Lower leg skin (tissue), 4 donors: ENCODE results near the gene MYL3. TPM values are rescaled to one million over a fixed set of nuclear protein-coding genes. Genes with fewer than 3 reads are reported as not detected.
"Not testable (repeated sequence)": the region's sequence is repeated elsewhere in the genome, so short reads cannot be mapped to it uniquely, and the experiment has no call there.

Experiments used
- DNase-seq, 2 donors: peaks; one replicate each; pipeline ENCODE4 v3.0.0-alpha.2; 2019; ENCODE audit warnings: low spot score in 2 of 2
- H3K4me3 ChIP-seq: fragments of 200-600 bp; sonication (generic); 2 replicates; pipeline ENCODE4 v1.5.1; 2017; ENCODE audit warnings: mild to moderate bottlenecking, low read depth; ENCODE audit not compliant: poor library complexity, severe bottlenecking
- POLR2A ChIP-seq, 2 donors: fragments of 450-650 bp; IDR thresholded peaks; one replicate each; pipeline ENCODE4 v1.6.1; 2016 to 2017; ENCODE audit warnings: antibody characterized with exemption in 2 of 2, mild to moderate bottlenecking in 1 of 2, moderate library complexity in 1 of 2
- WGBS, 2 donors: methylation state at CpG; one replicate each; pipeline ENCODE4 v1.1.5; 2018; 5-methylcytosine and 5-hydroxymethylcytosine counted together
- intact Hi-C: fragments of 100-400 bp; cut with DNase I; formaldehyde crosslinking; loops from one replicate; pipeline ENCODE4 v1.15.0; 2023; ENCODE audit warnings: low total_unique reads
- total RNA-seq, 4 donors: library from RNA; depleted of rRNA; stranded (reverse); fragments of >200 nt; gene quantifications; one replicate each; pipeline ENCODE4 v1.1.0, GENCODE V29; 2016
- TF ChIP-seq, protein P1 (sequence below), 3 donors: fragments of 450-650 bp; IDR thresholded peaks; one replicate each; pipeline ENCODE4 v1.5.1; 2016; ENCODE audit warnings: antibody characterized with exemption in 3 of 3, mild to moderate bottlenecking in 3 of 3, moderate library complexity in 2 of 3

The MYL3 gene
- total RNA-seq, 4 donors from 2014 or later: 0.59 to 1.7 (median 1.3) TPM; not detected in 1

GRCh38 chr3:46824211-46824970, 38.9 kb downstream of the MYL3 start:
- intact Hi-C loops: no loop called here

GRCh38 chr3:46823314-46823713, 39.9 kb downstream of the MYL3 start:
- DNase-seq, intact Hi-C loops, H3K4me3 ChIP-seq: not testable (repeated sequence)

More at GRCh38 chr3:46824211-46824970, 38.9 kb downstream of the MYL3 start:
- H3K4me3 ChIP-seq: no peak overlapping the region
- TF ChIP-seq POLR2A (IDR thresholded peaks at IDR 0.05): no peak
- TF ChIP-seq, protein P1, sequence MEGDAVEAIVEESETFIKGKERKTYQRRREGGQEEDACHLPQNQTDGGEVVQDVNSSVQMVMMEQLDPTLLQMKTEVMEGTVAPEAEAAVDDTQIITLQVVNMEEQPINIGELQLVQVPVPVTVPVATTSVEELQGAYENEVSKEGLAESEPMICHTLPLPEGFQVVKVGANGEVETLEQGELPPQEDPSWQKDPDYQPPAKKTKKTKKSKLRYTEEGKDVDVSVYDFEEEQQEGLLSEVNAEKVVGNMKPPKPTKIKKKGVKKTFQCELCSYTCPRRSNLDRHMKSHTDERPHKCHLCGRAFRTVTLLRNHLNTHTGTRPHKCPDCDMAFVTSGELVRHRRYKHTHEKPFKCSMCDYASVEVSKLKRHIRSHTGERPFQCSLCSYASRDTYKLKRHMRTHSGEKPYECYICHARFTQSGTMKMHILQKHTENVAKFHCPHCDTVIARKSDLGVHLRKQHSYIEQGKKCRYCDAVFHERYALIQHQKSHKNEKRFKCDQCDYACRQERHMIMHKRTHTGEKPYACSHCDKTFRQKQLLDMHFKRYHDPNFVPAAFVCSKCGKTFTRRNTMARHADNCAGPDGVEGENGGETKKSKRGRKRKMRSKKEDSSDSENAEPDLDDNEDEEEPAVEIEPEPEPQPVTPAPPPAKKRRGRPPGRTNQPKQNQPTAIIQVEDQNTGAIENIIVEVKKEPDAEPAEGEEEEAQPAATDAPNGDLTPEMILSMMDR (IDR thresholded peaks at IDR 0.05): no peak
- 88 to 95% methylated on average over 2 of the region's 2 CpGs for WGBS, 2 donors
- DNase-seq: no peak

GRCh38 chr3:46821553-46821952, 41.7 kb downstream of the MYL3 start:
- TF ChIP-seq, protein P1 (IDR thresholded peaks at IDR 0.05): no peak
- no peak for TF ChIP-seq POLR2A (IDR thresholded peaks at IDR 0.05)
- DNase-seq: no peak
- no peak overlapping the region for H3K4me3 ChIP-seq
- intact Hi-C loops: no loop called here
- 85 to 86% methylated on average over 1 of the region's 1 CpG for WGBS, 2 donors

- H3K4me3 ChIP-seq: no peak overlapping the region
- TF ChIP-seq, protein P1 (IDR thresholded peaks at IDR 0.05): no peak
- TF ChIP-seq POLR2A (IDR thresholded peaks at IDR 0.05): no peak
- intact Hi-C loops: no loop called here
- DNase-seq: no peak
These were observed 42.4 kb downstream of the MYL3 start for GRCh38 chr3:46820852-46821251.

- TF ChIP-seq, protein P1 (IDR thresholded peaks at IDR 0.05): no peak
- no peak for TF ChIP-seq POLR2A (IDR thresholded peaks at IDR 0.05)
- peak; percentile 33 to 92 for DNase-seq
- H3K4me3 ChIP-seq: no peak overlapping the region
- intact Hi-C loops: no loop called here
- 7 to 10% methylated on average over 12 to 18 of the region's 46 CpGs for WGBS, 2 donors
These were observed 50.9 kb downstream of the MYL3 start for GRCh38 chr3:46812237-46812791.

DNA sequence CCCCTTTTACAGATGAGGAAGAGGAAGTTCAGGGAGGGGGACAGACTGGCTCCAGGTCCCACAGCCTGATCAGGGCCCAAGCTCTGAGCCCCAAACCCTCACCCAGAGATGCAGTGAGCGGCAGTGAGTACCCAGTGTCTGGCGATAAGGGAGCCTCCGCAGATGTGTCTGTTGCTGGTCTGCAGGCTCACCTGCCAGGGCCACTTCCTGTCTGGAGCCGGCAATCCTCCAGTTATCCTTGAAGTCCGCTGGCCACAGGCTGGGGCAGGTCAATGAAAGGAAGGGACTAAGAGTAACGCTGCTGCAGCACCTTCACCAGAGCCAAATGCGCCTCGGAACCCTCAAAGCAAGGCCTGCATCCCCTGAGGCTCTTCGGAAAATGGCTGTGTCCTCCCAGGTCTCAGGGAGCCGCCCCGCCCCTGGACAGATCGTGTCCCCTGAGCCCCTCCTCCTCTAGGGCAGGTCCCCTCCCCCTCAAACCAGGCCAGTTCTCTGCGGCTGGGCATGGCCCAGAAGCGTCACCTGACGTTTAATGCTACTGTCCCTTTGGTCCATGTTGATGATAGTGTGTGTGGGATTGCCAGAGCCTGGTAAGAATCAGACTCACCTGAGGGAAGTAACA, 51.5 kb downstream of the MYL3 start:
- 46 to 55% methylated on average over 13 to 14 of the region's 15 CpGs for WGBS, 2 donors
- no peak for TF ChIP-seq POLR2A (IDR thresholded peaks at IDR 0.05)
- TF ChIP-seq, protein P1 (IDR thresholded peaks at IDR 0.05): no peak
- H3K4me3 ChIP-seq: no peak overlapping the region
- no peak for DNase-seq
- intact Hi-C loops: no loop called here

DNA sequence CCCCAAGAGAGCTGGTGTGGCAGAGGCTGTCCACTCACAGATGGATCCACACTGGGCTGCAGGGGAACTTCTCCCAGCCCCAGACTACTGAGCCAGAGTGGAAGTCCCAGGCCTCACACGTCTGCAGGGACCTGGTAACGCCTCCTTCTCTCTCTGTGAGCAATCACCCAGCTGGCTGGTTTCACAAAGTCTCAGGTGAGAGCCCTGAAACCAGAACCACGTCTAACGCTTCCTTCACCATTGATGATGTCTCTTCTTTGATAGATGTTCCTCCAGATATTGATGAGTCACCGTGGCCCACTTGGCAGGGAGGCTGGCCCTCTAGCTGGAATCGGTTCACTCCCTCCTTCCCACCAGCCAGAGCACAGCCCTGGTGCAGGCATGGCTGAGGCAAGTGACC, 54.5 kb downstream of the MYL3 start:
- WGBS, 2 donors: 52 to 53% methylated on average over 6 of the region's 6 CpGs
- H3K4me3 ChIP-seq, intact Hi-C loops, DNase-seq: not testable (repeated sequence)
